Stimulated activated CD4-positive, alpha-beta T cell treated with anti-CD3 and anti-CD28 coated beads, TNF-alpha, amount 100 ng/mL, for 24 hours (primary cell): ENCODE measurements around the gene TTLL5.

ENCODE experiments used
- DNase-seq, 3 experiments: peaks; one replicate each; pipeline ENCODE4 v3.0.0-alpha.2; 2020; ENCODE audit warnings: low read depth in 3 of 3

The TTLL5 gene

DNA sequence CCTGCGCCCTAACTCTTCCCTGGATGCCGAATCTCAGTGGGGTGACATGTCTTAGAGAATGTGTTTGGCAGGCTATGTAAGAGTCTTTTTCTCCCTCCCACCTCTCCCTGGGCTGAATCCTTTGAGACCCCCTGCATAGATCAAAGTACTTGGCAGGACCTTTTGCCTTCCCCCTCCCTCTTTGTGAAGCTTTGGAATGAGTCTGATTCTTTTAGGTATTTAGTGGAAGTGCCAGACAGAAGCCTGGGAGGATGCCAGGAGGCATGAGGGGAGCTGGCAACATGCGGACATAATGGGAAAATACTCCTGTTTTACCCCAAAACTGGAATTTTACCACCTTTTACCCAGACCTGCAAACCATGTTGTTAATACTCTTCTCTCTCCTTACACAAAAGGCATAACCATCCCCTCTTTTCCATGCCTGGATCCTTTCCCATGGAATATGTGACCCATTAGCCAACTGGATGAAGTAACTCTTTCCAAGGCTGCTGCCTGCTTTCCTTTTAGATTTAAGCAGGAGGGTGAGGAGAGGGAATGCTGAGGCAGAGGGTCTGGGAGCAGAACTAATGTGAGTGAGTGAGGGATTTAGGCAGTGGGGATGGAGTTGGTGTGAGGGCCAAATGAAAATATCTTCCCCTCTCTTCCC lies 41.7 kb downstream of the TTLL5 start:
- no peak for DNase-seq

DNA sequence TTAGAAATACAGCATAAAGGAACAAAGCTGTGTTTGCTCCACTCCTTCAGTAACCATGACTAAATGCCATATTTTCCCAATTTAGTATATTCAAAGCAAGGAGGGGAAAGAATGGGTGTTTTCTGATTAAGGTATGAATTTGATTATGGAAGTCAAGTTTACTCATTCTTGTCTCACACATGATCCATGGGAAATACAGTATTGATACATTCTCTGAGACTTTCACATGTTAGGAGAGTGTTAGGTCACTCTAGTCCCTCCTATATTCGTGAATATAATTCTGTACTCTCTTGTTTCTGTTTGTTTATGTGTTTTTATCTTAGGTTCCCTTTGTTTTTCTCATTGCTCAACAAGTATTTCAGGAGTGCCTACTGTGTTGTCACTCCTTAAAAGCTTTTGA lies 42.4 kb downstream of the TTLL5 start:
- no peak for DNase-seq

DNA sequence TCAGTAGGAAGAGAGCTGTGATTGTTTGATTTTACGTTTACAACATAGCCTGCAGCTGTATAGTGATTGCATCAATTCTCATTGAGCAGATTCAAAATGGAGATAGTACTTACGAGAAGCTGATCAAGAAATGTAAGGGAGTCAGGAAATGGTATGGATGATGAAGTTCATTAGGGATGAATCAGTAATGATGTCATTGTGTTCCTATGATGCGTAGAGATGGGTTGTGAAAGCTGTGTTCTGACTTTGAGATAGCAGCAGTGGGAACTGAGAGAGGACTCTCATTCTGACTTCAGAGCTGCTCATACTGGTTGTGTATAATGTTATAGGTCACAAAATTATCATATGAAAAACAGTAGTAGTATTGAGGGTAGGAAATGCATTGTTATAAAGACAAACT lies 44.0 kb downstream of the TTLL5 start:
- no peak for DNase-seq

DNA sequence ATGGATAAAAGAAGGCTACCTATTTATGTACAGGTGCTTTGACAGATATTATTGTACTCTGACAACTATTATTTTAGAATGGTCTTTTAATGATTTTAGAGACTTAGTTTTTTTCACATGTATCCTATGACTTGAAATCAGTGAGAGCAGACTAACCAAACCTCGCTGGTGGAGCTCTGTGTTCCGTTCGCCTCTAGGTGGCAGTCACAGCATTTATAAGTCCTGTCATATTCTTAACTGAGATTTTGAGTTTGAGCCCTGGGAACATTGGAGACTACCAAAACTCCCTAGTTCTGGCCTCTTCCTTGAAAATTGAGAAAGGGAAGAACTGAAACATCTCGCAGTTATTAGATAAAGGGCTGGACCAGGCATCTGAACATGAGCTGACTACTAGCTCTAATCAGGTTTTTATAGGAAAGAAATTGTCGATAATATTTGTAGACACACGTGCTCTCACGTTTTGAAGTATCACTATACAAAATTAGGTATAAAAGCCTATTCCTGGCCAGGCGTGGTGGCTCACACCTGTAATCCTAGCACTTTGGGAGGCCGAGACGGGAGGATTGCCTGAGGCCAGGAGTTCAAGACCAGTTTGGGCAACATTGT lies 48.3 kb downstream of the TTLL5 start:
- DNase-seq: peak; percentile 16 to 48 (median 42)

DNA sequence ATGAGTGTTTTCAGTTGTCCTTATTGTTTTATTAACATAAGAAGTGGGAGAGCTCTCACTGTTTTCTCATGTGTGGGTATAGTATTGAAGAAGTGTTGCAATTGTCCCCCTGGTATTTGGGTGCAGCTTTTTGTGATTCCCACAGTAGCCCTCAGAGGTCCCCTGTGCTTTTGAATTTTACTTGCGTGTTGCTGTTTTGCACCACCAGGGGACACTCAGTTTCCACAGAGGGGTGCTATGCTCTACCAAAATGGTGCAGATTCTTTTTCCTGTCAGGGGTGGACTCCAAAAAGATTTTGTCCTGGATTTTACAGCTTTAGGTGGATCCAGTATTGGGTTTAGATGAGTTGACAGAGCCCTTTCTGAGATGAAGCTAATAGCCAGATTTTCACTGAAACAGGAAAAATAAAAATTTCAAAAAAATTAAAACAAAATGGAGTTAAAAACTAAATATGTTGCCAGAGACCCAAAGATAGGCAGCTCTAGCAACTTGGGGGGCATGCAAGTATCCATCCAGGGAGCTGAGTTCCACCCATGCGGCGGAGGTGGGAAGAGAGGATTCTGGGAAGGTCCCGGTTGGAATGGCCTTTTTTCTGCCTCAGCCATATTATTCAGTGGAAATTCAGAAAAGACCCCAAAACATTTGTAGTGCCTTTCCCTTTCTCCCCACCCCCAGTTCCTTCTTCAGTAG lies 50.2 kb downstream of the TTLL5 start:
- DNase-seq: no peak

DNA sequence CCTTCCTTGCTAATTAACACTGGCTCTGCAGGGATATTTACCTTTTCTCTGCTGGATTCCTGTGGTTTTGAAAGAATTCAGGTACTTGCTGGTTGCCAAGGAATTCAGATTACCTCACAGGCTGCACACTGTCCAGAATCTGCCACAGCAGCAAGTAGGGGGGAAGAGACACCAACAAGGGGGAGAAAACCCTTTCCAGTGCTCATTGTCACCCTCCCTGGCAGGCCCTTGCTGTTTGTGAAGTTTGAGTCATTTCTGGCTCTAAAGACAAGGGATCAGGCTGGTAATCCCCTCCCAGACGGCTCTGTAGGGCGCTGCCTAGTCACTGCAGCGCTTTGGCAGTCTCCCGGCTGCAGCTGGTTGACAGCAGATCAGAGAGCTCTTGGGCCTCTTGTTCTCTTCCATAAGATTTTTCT lies 50.8 kb downstream of the TTLL5 start:
- no peak for DNase-seq

DNA sequence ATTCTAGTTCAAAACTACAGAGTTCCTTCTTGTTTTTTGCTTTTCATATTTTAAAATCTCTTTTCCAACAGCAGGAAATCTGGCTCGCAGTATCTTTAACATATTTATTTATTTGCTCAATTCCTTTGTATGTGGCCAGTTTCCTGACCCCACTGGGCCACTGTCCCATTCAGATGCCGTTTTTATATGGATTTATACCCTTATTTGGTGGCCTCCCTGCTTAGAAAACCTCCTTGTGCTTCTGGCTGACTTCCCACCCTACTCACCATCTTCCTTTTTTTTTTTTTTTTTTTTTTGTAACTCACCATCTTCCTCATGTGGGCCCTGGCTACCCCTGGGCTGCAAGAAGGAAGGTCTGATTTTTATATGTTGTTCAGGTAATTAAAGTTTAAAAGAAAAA lies 53.9 kb downstream of the TTLL5 start:
- DNase-seq: no peak

DNA sequence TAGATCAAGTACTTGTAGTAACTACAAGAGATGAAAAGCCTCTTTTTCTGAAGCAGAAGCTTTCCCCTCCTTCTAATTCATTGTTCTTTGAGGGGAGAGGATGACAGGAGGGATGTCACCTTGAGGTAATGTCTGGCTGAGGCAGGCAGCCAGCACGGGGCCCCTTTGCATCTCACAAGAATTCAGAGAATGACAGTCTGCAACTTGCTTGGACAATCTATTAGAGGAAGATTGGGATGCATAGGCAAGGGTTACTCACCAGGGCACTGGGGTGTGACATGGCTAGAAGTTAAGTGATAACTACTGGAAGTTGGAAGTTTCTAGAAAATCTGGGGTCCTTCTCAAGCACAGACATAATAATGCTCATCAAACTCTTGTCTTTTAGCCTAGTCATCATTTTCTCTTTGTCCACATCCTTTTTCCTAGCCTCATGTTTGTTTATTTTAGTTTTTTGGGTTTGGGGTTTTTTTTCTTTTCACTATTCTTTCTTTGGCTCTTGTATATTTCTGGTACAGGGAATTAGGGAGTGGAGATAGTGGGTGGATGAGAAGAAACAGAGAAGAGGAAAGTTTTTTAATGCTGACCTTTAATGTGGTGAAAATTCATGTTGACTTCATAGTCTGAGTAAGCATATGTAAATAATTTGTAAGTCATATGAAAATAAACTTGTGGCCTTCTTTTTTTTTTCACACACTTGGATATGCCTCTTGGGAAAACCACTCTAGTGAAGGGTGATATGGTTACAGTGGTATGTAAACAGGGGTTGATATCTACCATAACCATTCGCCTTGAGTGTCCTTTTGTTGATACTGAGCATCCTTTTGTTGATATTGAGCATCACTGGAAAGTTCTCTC lies 55.1 kb downstream of the TTLL5 start:
- DNase-seq: no peak

DNA sequence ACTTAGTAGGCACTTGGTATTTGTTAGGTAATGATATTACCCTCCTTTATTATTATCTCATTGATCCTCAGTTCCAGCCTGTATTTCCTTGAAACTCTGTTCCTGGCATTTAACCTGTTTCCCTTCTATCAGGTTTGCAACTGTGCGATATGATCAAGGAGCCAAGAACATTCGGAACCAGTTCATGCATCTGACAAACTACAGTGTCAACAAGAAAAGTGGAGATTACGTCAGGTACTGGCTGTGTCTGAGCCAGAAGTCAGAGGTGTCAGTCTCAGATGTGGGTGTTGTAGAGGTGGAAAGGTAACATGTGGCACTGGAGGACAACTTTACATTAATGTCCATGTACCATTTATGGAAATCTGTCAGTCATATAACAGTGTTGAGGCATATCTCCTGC lies 56.7 kb downstream of the TTLL5 start:
- DNase-seq: no peak

DNA sequence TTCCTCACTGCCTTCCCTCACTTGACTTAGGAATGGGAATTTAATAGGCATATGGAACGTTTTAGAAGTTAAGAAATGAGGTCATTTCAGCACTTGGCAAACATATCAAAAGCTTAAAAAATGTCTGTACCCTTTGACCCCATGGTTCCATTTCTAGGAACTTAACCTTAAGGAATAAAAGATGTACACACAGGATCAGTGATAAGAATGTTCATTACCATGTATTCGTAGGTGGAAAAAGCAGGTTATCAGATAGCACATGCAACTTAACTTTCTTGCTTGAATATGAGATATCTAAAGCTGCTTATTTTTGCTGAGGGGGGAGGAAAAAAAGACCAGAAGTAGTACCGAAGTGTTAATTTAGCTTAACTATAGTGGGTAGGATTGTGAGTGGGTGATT lies 57.2 kb downstream of the TTLL5 start:
- DNase-seq: no peak

DNA sequence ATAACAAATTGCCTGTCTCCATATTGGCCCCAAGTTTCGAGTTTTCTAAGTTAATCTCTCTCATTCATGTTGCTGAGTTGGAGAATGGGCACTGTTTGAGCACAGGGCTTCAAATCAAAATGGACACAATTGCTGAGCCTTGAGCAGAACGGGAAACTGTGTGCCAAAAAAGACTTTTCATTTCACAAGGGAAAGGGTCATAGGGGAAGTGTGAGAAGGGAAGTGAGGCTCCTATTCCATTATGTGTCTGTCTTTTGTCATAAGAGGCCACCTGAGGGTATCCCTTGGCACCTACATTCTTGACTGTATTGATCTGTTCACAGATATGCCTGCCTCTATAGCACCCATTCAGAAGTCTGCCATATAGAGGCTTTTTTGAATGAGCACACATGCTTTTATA lies 59.1 kb downstream of the TTLL5 start:
- no peak for DNase-seq

DNA sequence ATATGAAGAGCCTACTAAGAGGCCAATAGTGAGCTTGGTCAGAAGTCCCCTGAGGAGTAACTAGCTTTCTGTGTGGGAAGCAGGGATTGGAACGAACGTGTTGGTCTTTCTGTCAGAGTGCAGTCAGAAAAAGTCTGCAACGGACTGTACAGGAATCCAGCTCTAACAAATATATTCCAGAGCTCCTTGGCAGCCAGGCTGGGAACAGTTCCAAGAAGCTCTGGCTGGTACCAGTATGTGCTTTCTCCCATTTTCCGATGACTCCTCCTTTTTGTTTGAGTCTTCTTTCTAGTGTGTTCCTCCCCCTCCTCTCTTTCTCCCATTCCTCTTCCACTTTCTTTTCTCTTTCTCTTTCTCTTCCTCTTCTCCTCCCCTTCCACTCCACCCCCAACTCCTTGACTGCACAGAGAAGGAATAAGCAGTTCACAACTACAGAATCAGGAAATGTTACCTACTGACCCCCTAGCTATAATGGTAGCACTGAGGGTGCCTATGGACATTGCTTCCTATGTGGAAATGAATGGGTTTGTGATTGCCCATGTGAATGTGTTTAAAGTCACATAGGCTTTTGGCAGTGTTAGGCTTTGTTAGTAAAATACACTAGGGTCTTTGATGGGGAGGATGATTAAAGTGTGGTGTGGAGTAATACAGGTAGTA lies 59.9 kb downstream of the TTLL5 start:
- DNase-seq: no peak

DNA sequence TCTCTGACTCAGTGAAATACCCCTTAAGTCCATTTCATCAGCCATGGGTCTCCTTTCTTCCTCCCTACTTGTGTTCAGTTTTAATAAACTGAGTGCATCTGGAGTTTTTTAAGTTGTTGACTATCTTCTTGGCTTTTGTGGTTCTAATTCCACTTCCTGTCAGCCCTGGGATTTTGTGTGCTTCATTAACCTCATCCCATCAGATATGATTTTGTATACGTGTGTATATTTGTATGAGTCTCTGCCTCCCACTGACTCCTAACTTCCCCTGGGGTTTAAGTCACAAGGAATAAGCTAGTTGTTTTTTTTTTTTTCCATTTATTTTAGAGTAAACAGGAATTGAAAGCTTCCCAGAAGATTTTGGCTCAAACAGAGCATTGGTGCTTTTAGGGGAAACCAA lies 62.7 kb downstream of the TTLL5 start:
- DNase-seq: no peak

DNA sequence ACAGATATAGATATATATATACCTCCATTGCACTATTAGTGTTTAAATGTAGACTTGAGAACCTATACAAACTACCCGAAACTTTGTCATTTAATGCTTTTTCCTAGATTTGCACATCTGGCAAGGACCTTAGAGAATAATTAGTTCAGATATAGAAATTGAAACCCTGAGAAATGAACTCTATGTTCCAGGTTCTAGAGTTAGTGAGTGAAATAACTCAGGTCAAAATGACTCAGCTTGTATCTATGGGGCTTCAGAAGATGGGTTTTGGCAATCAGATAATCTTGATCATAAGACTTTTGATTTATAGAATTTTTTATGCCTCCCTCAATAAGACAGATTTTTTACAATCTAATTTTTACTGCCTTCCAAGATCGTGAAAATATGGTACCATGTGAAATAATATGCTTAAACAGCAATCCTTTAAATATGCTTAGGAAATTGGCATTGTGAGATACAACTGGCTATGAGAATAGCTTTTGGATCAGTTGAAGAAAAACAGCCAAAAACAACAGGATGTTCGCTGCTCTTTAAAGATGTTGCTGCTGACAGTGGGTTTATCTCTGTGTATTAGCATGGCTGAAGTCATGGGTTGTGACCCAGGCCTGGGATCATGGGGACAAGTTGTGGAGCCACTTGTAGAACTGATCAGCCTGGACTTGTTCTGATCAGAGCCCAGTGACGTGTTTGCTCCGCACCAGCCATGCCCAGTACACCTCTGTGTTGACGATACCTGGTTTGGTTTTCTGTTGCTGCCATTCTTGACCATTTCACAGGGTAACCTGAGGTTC lies 63.6 kb downstream of the TTLL5 start:
- no peak for DNase-seq

DNA sequence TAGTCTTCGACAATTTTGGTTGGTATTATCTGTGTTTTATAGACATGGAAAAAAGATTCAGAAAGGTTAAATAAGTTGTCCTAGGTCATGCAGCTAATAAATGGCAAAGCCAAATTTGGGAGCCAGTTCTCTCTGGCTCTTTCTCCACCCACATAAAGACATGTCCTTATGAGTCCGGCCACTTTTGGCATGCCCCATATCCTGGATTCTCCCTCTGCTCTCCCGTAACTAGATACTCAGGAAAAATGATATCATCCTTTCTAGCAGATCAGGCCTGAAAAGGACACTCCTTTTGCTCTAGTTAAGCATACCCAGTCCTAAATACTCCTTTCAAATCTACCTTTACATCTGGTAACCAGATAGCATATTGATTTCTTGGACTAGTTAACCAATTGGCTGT lies 64.4 kb downstream of the TTLL5 start:
- DNase-seq: no peak

DNA sequence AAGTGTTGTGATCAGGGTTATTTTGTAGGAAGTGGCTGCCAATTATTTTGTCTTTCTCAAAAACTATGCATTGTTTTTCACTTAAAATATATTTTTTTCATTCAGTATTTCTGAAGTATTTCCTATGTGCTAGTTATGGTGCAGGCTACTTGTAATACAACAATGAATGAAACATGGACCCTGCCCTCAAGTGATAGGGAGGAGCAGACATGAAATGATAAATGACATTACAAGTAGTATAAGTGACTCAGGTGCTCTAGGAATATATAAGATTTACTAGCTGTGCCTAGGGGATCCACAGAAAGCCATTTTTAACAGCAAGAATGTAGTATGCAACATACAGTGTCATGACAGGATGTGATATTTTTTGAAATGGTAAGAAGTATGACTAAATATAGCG lies 65.3 kb downstream of the TTLL5 start:
- no peak for DNase-seq

DNA sequence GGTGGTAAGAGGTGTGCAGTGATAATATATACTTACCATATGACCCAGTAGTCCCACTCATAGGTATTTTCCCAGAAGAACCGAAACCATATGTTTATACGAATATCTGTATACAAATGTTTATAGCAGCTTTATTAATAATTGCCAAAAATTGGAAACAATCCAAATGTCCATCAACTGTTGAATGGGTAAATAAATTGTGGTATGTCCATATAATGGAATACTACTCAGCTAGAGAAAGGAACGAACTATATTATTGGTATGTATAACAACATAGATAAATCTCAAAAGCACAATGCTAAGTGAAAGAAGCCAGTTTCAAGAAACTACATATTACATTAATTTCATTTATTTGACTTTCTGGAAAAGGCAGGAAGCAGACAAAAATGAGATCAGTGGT lies 66.1 kb downstream of the TTLL5 start:
- no peak for DNase-seq

DNA sequence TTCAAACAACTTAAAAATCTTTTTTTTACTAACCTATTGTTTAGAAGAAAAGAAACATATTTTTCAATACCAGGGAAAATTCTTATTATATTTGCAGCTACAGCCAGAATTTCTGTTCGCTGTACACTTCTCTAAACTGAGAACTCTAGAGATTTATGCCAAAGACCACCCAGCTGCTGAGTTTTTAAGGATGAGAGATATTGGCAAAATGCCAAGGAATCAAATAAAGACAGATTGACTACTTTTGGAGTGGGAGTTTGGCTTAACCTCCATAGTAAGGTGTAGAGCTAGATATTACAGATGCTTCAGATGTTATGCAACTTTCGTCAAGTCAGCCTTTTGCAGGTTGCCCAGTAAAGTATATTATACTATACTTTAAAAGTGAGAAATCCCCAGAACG lies 71.8 kb downstream of the TTLL5 start:
- DNase-seq: no peak

DNA sequence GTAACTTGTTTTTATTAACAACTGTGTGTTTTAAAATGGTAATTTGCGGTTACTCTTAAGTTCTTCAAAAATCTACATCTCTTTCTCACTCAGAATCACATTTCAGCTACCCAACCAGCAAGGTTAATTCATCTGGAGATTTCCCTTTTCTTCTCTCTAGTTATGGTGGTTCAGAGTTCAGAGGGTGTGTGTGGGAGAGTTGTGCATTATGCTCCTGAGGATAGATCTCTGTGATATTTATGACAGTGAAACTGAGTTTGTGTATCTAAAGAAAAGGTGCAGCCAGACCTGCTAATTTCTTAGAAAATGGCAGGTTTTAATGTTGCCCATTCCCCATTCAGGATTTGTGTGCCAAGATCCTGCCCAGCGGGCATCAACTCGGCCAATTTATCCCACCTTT lies 73.8 kb downstream of the TTLL5 start:
- no peak for DNase-seq

DNA sequence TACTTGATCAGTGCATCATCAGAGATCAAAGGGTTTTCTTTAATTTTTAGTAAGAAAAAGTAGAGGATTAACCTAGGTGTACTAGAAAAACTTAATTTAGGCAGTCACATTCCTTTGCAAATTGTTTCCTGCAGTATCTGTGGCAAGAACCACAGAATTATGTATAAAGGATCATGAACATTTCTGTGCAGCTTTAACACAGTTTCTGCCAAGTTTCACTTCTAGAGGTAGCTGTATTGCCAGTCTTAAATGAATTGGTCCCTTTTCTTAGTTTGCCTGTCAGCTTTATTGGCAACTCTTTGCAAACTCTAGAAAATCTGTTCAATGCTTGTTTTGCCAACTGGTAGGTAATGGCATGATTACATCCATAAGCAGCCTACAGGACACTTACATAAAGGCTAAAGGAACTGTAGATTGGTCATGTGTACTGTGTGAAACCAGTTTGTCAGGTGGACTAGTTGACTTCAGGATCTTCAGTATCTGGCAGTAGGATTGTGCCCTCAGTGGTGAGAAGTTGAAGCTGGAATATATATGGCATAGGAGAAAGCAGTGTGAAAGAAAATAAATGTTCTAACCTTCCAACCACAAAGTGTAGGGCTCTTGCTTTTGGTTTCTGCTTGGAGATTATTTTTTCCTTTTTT lies 75.9 kb downstream of the TTLL5 start:
- DNase-seq: no peak

DNA sequence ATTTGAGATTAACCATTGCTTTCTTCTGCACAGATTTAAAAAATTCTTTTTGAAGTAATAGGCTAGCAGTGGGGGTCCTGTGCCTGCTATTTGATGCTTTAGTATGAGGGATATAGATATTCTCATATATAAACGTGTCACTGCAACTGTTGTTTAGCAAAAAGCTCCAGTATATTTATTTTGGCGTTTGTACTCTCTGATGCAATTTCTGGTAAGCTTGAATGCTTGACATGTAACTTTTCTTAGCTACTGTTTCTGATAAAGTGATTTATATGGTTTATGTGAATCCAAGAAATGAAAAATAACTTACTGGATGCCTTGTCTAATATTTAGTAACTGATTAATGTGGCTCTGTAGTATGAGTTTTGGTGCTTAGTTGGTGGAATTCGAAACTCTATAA lies 77.1 kb downstream of the TTLL5 start:
- DNase-seq: no peak
